Stimulated activated memory B cell treated with anti-CD40 and anti-IgM and Interleukin-4, amounts not matched to agents 10 μg/mL and 1 μg/mL and 100 μg/mL, for 72 hours (primary cell): ENCODE data around the gene PRF1.
"Not testable (repeated sequence)": the region's sequence is repeated elsewhere in the genome, so short reads cannot be mapped to it uniquely, and the experiment has no call there.

Experiments
- ATAC-seq: fragments of 150-1000 bp; cut with Tn5 transposase; 2 replicates; pipeline ENCODE4 v1.10.0; 2021
- H3K27ac Mint-ChIP-seq: one replicate; pipeline ENCODE4 v1.8.0; 2022; ENCODE audit warnings: mild to moderate bottlenecking, mixed read lengths
- H3K27me3 Mint-ChIP-seq: one replicate; pipeline ENCODE4 v1.8.0; 2022; ENCODE audit warnings: mixed read lengths
- H3K36me3 Mint-ChIP-seq: one replicate; pipeline ENCODE4 v1.8.0; 2022; ENCODE audit warnings: mixed read lengths
- H3K4me1 Mint-ChIP-seq: one replicate; pipeline ENCODE4 v1.8.0; 2022; ENCODE audit warnings: mixed read lengths
- H3K4me3 Mint-ChIP-seq: one replicate; pipeline ENCODE4 v1.8.0; 2022; ENCODE audit warnings: mild to moderate bottlenecking, moderate library complexity, mixed read lengths
- H3K9me3 Mint-ChIP-seq: one replicate; pipeline ENCODE4 v1.8.0; 2022; ENCODE audit warnings: mixed read lengths

PRF1 gene

GRCh38 chr10:70622981-70623844 lies 20.7 kb upstream of the PRF1 start:
- Mint-ChIP-seq H3K4me1 (no peaks in the 10 kb centered on the region), H3K36me3 (peaks cover 12% of the 10 kb centered on the region), H3K27me3 (peaks cover 18% of the 10 kb centered on the region), H3K9me3 (peaks cover 22% of the 10 kb centered on the region), H3K4me3 (no peak overlapping the region), H3K27ac (no peak overlapping the region)
- no peak for ATAC-seq

GRCh38 chr10:70622541-70622940 lies 20.0 kb upstream of the PRF1 start:
- Mint-ChIP-seq H3K4me3 (no peak overlapping the region), H3K27me3 (peaks cover 22% of the 10 kb centered on the region), H3K9me3 (peaks cover 19% of the 10 kb centered on the region), H3K36me3 (peaks cover 12% of the 10 kb centered on the region), H3K27ac (no peak overlapping the region), H3K4me1 (no peaks in the 10 kb centered on the region)
- no peak for ATAC-seq

GRCh38 chr10:70621503-70622078 lies 19.1 kb upstream of the PRF1 start:
- Mint-ChIP-seq H3K27ac (no peak overlapping the region), H3K27me3 (peaks cover 28% of the 10 kb centered on the region), H3K9me3 (peaks cover 13% of the 10 kb centered on the region), H3K36me3 (peaks cover 12% of the 10 kb centered on the region), H3K4me1 (no peaks in the 10 kb centered on the region), H3K4me3 (no peak overlapping the region)
- no peak for ATAC-seq

GRCh38 chr10:70620020-70620289 lies 17.4 kb upstream of the PRF1 start:
- peaks cover 31% of the 10 kb centered on the region for H3K27me3 Mint-ChIP-seq
- peaks cover 12% of the 10 kb centered on the region for H3K36me3 Mint-ChIP-seq
- no peak for ATAC-seq
- no peak overlapping the region for H3K27ac Mint-ChIP-seq
- H3K4me3 Mint-ChIP-seq, result no peak overlapping the region
- peaks cover 7% of the 10 kb centered on the region for H3K4me1 Mint-ChIP-seq
- peaks cover 10% of the 10 kb centered on the region for H3K9me3 Mint-ChIP-seq

GRCh38 chr10:70619271-70620019 lies 16.9 kb upstream of the PRF1 start:
- Mint-ChIP-seq H3K27me3 (peaks cover 30% of the 10 kb centered on the region), H3K27ac (no peak overlapping the region), H3K4me3 (no peak overlapping the region), H3K4me1 (peaks cover 7% of the 10 kb centered on the region), H3K9me3 (peaks cover 10% of the 10 kb centered on the region), H3K36me3 (peaks cover 12% of the 10 kb centered on the region)
- no peak for ATAC-seq

- Mint-ChIP-seq H3K27ac (no peak overlapping the region), H3K9me3 (peaks cover 10% of the 10 kb centered on the region), H3K27me3 (peaks cover 23% of the 10 kb centered on the region), H3K4me3 (no peak overlapping the region), H3K36me3 (peaks cover 12% of the 10 kb centered on the region), H3K4me1 (peaks cover 7% of the 10 kb centered on the region)
- ATAC-seq, result no peak
These were observed 16.1 kb upstream of the PRF1 start for GRCh38 chr10:70618663-70619062.

- Mint-ChIP-seq H3K27ac (no peak overlapping the region), H3K9me3 (peaks cover 10% of the 10 kb centered on the region)
These were observed 15.4 kb upstream of the PRF1 start for GRCh38 chr10:70617798-70618568.

GRCh38 chr10:70616761-70617160 lies 14.2 kb upstream of the PRF1 start:
- Mint-ChIP-seq H3K27me3 (peaks cover 23% of the 10 kb centered on the region), H3K27ac (no peak overlapping the region), H3K4me3 (no peak overlapping the region), H3K9me3 (peaks cover 10% of the 10 kb centered on the region), H3K4me1 (peaks cover 7% of the 10 kb centered on the region), H3K36me3 (peaks cover 10% of the 10 kb centered on the region)
- no peak for ATAC-seq

More at GRCh38 chr10:70617798-70618568, 15.4 kb upstream of the PRF1 start:
- Mint-ChIP-seq H3K4me1 (peaks cover 7% of the 10 kb centered on the region), H3K36me3 (peaks cover 12% of the 10 kb centered on the region), H3K4me3 (no peak overlapping the region), H3K27me3 (peaks cover 23% of the 10 kb centered on the region)
- ATAC-seq, result no peak

- Mint-ChIP-seq H3K4me3 (no peak overlapping the region), H3K9me3 (peaks cover 7% of the 10 kb centered on the region), H3K27me3 (peaks cover 23% of the 10 kb centered on the region), H3K36me3 (peaks cover 6% of the 10 kb centered on the region), H3K27ac (no peak overlapping the region), H3K4me1 (peaks cover 7% of the 10 kb centered on the region)
- no peak for ATAC-seq
These were observed 13.4 kb upstream of the PRF1 start for GRCh38 chr10:70615784-70616522.

- Mint-ChIP-seq H3K4me3 (no peak overlapping the region), H3K9me3 (peaks cover 5% of the 10 kb centered on the region), H3K27me3 (peaks cover 23% of the 10 kb centered on the region), H3K27ac (no peak overlapping the region), H3K4me1 (peaks cover 7% of the 10 kb centered on the region), H3K36me3 (peaks cover 3% of the 10 kb centered on the region)
- ATAC-seq, result no peak
These were observed 12.7 kb upstream of the PRF1 start for GRCh38 chr10:70615211-70615610.

GRCh38 chr10:70614364-70614763 lies 11.8 kb upstream of the PRF1 start:
- H3K27me3 Mint-ChIP-seq, result peaks cover 23% of the 10 kb centered on the region
- not testable (repeated sequence) for H3K9me3 Mint-ChIP-seq, H3K36me3 Mint-ChIP-seq, H3K27ac Mint-ChIP-seq, ATAC-seq, H3K4me1 Mint-ChIP-seq, H3K4me3 Mint-ChIP-seq

- Mint-ChIP-seq H3K4me1 (peaks cover 7% of the 10 kb centered on the region), H3K27me3 (peaks cover 23% of the 10 kb centered on the region), H3K36me3 (no peaks in the 10 kb centered on the region), H3K9me3 (no peaks in the 10 kb centered on the region), H3K4me3 (no peak overlapping the region), H3K27ac (no peak overlapping the region)
- ATAC-seq, result no peak
These were observed 11.4 kb upstream of the PRF1 start for GRCh38 chr10:70613941-70614340.

- Mint-ChIP-seq H3K9me3 (peaks cover 3% of the 10 kb centered on the region), H3K36me3 (no peaks in the 10 kb centered on the region), H3K4me1 (no peaks in the 10 kb centered on the region), H3K27me3 (no peaks in the 10 kb centered on the region), H3K4me3 (no peak overlapping the region), H3K27ac (no peak overlapping the region)
- no peak for ATAC-seq
These were observed 5.4 kb upstream of the PRF1 start for GRCh38 chr10:70607936-70608335.

- Mint-ChIP-seq H3K4me1 (peaks cover 7% of the 10 kb centered on the region), H3K4me3 (no peak overlapping the region), H3K36me3 (no peaks in the 10 kb centered on the region), H3K27ac (no peak overlapping the region), H3K27me3 (no peaks in the 10 kb centered on the region), H3K9me3 (peaks cover 3% of the 10 kb centered on the region)
- ATAC-seq, result no peak
These were observed 2.6 kb upstream of the PRF1 start for GRCh38 chr10:70605161-70605560.
